CD4-positive, alpha-beta T cell treated with Interleukin-10 for 1 hour (primary cell): ENCODE measurements around the gene RMND1.
"Not testable (repeated sequence)": the region's sequence is repeated elsewhere in the genome, so short reads cannot be mapped to it uniquely, and the experiment has no call there.

Experiments
- DNase-seq: peaks from one replicate; pipeline ENCODE4 v3.0.0-alpha.2; 2020

Gene RMND1

DNA sequence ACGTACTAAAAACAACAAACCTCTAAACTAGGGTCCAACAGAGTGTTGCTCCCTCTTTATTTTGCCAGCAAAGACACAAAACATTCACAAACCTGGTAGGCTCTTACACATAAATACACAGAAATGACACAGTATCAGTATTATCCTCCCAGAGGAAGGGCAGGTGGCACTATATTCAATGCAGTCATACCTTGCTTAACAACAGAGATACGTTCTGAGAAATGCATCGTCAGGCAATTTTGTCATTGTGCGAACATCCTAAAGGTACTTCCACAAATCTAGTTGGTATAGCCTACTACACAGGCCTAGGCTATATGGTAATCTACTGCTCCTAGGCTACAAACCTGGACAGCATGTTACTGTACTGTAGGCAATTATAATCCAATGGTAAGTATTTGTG is 70.2 kb downstream of the RMND1 start:
- DNase-seq, result no peak

GRCh38 chr6:151380848-151381205 is 71.1 kb downstream of the RMND1 start:
- no peak for DNase-seq

DNA sequence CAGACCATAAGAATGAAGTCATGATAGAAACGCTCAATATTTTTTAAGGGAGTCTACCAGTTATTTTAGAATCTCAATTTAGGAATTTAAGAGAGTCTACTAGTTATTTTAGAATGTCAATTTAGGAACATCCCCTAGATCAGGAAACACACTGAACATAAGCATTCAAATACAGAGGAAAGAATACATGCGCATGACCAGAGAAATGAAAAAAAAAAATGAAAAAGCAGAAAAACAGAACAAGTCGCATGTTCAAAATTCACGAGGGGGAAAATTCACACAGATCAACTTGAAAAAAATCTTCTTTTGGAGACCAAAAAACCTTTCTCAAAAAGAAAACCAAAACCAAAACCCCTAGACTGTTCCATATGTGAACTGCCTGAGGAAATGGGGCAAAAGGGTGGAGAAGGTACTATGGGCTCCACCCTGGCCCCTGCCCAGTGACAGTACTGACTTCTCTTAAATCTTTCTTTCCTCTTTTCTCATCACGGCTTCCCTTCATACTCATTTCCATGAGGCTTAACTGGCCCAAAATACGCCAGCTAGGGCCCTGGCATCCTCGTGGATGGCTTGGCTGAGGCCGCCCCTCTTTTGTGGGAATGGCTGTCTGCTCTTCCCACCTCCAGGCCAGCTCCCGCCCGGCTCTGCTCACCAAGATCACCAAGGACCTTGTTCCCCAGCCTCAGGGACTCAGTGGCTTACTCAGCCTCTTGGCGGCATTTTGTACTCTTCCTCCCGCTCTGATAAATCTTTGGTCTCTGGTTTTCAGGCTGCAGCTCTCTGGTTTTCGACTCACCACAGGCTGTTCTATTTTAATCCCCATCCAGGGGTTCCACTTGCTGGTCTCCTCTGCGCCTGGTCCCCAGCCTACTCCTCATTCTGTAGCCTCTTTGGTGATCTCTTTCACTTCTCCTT is 71.7 kb downstream of the RMND1 start:
- DNase-seq, result peak; percentile 62

GRCh38 chr6:151377095-151377494 is 74.8 kb downstream of the RMND1 start:
- no peak for DNase-seq

GRCh38 chr6:151376440-151376839 is 75.5 kb downstream of the RMND1 start:
- DNase-seq, result no peak

GRCh38 chr6:151375833-151376232 is 76.1 kb downstream of the RMND1 start:
- no peak for DNase-seq

DNA sequence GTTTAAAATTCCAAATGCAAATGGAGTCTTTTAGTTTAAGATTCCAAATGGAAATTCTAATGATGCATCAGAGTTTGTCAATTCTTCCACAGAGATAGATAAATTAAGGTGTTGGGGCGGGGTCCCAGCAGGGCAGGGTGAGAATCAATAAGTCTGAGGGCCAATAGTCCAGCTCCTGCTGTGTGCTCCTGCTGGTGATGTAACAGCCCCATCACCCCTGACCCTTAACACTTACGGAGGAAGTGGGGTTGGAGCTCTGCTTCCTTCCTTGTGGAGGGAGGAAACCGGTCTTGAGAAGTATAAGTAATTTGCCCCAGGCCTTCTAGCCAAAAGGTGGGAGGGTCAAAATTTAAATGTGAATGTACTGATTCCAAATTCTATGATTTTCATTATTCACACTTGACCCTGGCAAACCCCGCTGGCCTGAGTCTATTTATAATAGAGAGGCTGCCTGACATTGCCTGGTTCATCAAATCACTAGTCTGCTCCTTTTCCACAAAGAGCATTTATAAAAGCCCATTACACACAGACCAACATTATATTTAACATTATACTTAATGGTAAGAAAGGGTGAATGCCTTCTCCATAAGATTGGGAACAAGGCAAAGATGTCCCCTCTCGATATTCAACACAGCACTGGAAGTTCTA is 77.8 kb downstream of the RMND1 start:
- peak; percentile 37 for DNase-seq

GRCh38 chr6:151372164-151372563 is 79.8 kb downstream of the RMND1 start:
- no peak for DNase-seq

DNA sequence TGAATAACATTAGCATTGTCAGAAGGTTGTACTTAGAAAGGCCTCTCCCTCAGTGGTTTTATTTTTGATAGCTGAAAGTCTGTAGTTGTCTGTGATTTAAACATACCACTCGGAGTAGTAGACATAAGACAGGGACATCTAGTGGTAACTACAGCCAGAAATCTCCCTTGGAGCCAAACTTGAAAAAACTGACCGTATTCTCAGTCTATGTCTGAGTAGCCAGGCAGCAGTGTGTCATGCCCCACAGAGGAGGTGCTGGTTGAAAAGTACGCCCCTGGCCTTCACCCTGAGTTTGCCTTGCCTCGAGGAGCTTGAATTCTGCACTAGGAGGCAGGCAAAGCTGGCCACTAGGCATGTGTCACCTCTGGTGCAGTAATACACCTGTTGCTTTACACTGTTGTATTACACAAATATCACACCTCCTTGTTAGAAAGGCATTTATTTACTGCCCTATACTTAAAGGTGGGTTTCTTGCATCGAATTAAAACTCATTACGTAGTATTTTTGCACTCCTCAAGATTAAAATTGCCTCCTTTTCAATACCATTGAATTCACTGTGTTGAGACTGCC is 81.3 kb downstream of the RMND1 start:
- no peak for DNase-seq

DNA sequence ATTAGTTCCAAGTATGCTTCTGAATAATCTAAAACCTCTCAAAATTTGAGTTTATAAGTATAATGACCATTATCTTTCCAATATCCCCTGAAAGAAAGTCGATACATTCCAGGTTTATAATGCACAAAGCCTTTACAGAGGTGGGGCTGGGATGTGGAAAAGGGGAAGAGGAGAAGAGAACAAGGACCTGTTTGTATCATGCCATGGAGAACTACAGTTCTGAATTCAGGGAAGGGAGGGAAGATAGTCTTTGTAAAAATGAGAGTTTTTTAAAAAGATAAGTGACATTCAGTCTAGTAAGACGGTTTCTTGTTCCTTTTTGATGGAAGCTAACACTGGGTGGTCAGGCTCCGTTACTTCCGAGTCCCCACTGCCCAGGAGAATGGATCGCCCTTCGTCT is 86.7 kb downstream of the RMND1 start:
- DNase-seq, result no peak

GRCh38 chr6:151359486-151359885 is 92.4 kb downstream of the RMND1 start:
- no peak for DNase-seq

DNA sequence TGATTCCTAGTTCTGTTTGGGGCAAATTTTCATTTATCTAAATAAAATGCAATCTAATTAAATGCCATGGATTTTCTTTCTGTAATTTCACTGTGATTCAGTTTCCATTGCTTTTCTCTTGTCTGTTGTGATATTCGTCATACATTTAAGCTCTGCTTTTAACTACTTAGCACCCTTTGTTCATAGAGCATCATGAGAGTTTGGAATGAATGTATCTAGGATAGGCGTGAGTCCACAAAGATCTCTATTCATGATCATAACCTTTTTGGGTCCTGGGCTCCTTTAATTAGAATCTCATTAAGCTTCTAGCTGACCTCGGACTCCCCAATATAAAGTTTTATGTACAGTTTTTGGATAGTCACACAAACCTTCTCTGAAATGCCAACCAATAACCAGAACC is 93.5 kb downstream of the RMND1 start:
- no peak for DNase-seq

- DNase-seq, result no peak
These were observed 94.0 kb downstream of the RMND1 start for GRCh38 chr6:151357758-151358436.

- not testable (repeated sequence) for DNase-seq
These were observed 94.9 kb downstream of the RMND1 start for GRCh38 chr6:151356983-151357382.
